GM23338 (cell line): ENCODE results near the gene GET3.

Experiments
- CTCF ChIP-seq, 2 experiments: fragments of 200-600 bp in 1 of 2; sonication (generic) in 1 of 2; conservative IDR thresholded peaks; 2 replicates each; pipeline versions ENCODE4 v1.5.1 to v1.6.1; 2016 to 2017; ENCODE audit warnings: antibody characterized with exemption in 2 of 2, low read depth in 2 of 2, mild to moderate bottlenecking in 2 of 2, moderate library complexity in 1 of 2
- EZH2 ChIP-seq: fragments of 200-600 bp; sonication (generic); IDR thresholded peaks from one replicate; pipeline ENCODE4 v1.8.0; 2017; ENCODE audit warnings: antibody characterized with exemption, mild to moderate bottlenecking, low read depth; ENCODE audit not compliant: unreplicated experiment
- EZH2phosphoT487 ChIP-seq: fragments of 200-600 bp; sonication (generic); IDR thresholded peaks from one replicate; pipeline ENCODE4 v1.8.1; 2018; ENCODE audit warnings: antibody characterized with exemption; ENCODE audit not compliant: unreplicated experiment
- JUNB ChIP-seq: IDR thresholded peaks from one replicate; pipeline ENCODE4 v1.6.1; 2016; ENCODE audit warnings: antibody characterized with exemption; ENCODE audit not compliant: unreplicated experiment
- POLR2AphosphoS5 ChIP-seq: IDR thresholded peaks from 2 replicates; pipeline ENCODE4 v1.6.1; 2016; ENCODE audit warnings: antibody characterized with exemption, low read depth
- REST ChIP-seq: IDR thresholded peaks from one replicate; pipeline ENCODE4 v1.6.1; 2018; ENCODE audit warnings: antibody characterized with exemption; ENCODE audit not compliant: unreplicated experiment
- ZNF114 ChIP-seq: fragments of 250-450 bp; sonication (Bioruptor Pico); IDR thresholded peaks from 2 replicates; pipeline ENCODE4 v1.5.0; 2020; ENCODE audit warnings: mild to moderate bottlenecking, moderate library complexity

- no peak for TF ChIP-seq EZH2
- no peak for TF ChIP-seq CTCF (conservative IDR thresholded peaks at IDR 0.05; ENCODE audit: low read depth in 2 of 2)
- TF ChIP-seq POLR2AphosphoS5 = no peak
- no peak for TF ChIP-seq ZNF114 (CRISPR knock-in tag)
- no peak for TF ChIP-seq EZH2phosphoT487
- no peak for TF ChIP-seq JUNB
- no peak for TF ChIP-seq REST
These were observed 48.2 kb downstream of the GET3 start for GRCh38 chr19:12785431-12786031.
